ENCODE measurements around the gene ZNG1E.
"Not testable (repeated sequence)": the region's sequence is repeated elsewhere in the genome, so short reads cannot be mapped to it uniquely, and the experiment has no call there.

The ZNG1E gene

DNA sequence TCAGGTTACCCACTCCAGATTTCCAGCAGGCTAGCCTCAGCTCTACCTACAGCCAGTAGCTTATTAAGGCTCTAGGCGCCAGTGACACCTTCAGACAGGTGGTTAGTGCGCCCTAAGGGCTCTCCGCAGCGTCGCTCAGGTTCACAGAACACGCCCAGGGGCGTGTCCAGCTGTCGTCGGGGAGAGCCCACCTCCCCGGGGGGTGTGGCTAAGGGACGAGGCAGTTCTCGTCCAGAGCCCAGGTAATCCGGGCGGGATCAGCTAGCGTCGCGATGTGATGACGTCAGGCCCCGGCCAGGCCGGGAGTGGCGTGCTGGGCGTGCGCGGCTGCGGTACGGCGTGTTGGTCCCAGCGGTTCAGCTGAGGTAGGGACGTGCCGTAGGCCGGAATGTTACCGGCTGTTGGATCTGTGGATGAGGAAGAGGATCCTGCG is at the start of gene ZNG1E:
Gene ZNG1E, plus strand, starts transcription at position 340 of the 433 bp plus-strand sequence. Its CDS starts 49 bp downstream, at position 389.
- peak; percentile 90 for DNase-seq (ENCODE audit: low read depth)
- H3K4me3 ChIP-seq (ENCODE audit: low read length) = peak within 1 kb of the TSS; percentile 48

DNA sequence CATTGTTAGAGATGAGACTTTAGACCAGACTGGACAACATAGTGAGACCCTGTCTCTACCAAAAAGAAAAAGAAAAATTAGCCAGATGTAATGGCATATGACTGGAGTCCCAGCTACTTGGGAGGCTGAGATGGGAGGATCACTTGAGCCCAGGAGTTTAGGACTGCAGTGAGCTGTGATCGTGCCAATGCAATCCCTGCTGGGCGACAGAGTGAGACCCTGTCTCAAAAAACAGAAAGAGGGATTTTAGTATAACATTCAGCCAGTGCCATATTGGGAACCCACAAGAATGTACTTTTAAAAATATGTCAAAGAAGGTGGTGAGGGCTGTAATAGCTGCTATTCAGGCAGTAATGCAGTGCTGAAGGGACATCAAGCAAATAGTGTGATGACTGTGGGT is 2.1 kb upstream of the ZNG1E start:
- not testable (repeated sequence) for H3K4me3 ChIP-seq (ENCODE audit: low read length); DNase-seq (ENCODE audit: low read depth)

DNA sequence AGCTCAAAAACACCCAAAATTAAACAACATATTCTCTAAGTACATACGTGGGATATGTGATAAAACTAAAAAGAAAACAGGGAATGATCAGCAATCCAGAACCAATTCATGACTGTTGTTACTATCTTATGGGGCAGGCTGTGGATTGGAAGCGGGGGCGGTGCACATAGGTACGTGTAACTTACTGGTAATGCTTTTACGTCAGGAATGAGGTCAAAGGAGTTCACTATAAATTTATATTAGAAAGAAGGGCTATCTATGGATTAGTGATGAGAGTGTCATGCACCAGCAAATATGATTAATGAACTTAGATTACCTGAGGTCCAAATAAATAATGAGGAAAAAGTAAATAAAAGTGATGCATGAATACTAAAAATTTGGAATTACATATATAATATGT is 710 bp upstream of the ZNG1E start:
- not testable (repeated sequence) for DNase-seq (ENCODE audit: low read depth); H3K4me3 ChIP-seq (ENCODE audit: low read length)

DNA sequence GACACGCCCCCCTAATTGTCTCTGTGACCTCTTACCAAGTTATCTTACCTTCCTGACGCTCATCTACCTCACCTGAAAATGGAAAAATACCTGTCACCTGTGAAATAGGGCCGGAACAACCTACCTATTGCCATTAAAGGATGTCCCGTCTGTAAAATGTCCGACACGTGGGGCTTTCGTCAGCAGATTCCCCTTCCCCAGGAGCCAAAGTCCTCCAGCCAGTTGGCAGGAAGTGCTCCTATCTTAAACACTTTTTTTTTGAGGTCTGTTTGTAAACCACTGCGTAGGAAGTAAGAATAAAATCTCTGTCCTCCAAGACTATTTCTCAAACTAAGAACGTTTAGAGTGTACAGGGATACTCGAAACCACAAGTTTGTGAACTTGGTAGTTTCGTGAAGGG is 661 bp downstream of the ZNG1E start:
- H3K4me3 ChIP-seq (ENCODE audit: low read length) = peak overlapping the region; percentile 48
- DNase-seq (ENCODE audit: low read depth) = not testable (repeated sequence)

DNA sequence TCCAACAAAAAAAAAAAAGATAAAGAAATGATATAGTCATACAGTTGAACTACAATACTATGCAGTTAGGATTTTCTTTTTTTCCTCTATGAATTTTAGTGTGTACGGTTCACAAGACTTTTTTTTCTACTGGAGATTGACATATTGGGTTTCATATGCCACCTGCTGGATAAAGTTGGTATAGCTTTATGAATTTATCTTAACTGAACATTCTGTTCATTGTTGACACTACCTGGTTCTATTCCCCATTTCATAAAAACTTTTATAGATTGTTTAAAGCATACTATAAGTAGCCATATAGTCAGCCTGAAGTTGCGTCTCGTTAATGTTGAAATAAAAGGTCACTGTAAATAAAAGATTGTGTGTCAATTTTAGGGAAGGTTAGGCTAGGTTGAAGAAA is 2.8 kb downstream of the ZNG1E start:
- not testable (repeated sequence) for DNase-seq (ENCODE audit: low read depth)

DNA sequence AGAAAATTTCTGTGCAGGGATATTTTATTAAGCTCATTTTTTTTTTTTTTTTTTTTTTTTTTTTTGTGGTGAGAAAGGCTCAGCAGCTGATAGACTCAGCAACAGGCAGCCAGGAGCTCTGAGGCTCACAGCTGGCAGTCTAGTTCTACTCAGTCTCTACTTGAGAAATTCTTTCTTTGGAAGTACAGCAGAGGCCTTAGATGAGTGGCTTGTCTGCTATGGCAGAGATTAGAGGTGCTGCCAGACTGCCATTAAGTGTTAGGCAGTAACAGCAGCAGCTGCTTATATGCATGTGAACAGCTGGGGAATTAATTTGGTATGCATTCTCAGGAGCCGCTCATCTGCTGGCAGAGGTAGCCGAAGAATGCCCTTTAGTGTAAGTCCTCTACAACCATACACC is 27.8 kb downstream of the ZNG1E start:
- H3K4me3 ChIP-seq (ENCODE audit: low read length); DNase-seq (ENCODE audit: low read depth): not testable (repeated sequence)

More for the DNA sequence above, 2.8 kb downstream of the ZNG1E start:
- not testable (repeated sequence) for H3K4me3 ChIP-seq (ENCODE audit: low read length)

DNA sequence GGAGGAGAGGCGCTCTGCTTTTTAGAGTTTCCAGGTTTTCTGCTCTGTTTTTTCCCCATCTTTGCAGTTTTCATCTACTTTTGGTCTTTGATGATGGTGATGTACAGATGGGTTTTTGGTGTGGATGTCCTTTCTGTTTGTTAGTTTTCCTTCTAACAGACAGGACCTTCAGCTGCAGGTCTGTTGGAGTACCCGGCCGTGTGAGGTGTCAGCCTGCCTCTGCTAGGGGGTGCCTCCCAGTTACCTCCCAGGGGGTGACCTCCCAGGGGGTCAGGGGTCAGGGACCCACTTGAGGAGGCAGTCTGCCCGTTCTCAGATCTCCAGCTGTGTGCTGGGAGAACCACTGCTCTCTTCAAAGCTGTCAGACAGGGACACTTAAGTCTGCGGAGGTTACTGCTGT is 38.7 kb downstream of the ZNG1E start:
- DNase-seq (ENCODE audit: low read depth); H3K4me3 ChIP-seq (ENCODE audit: low read length): not testable (repeated sequence)

DNA sequence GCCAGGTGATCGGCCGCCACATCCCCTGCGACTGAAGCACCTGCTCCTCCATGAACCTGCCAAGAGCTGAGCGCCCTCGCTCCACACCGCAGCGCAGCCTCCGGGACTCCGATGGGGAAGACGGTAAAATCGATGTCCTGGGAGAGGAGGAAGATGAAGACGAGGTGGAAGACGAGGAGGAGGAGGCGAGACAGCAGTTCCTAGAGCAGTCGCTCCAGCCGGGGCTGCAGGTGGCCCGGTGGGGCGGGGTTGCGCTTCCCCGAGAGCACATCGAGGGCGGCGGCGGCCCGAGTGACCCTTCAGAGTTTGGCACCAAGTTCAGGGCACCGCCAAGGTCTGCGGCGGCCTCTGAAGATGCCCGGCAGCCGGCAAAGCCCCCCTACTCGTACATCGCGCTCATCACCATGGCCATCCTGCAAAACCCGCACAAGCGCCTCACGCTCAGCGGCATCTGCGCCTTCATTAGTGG is 61.4 kb downstream of the ZNG1E start, which contains the start of gene FOXD4L4:
Gene FOXD4L4, plus strand, starts transcription at position 51 of the 469 bp plus-strand sequence. Its CDS starts 0 bp downstream, at position 51.
- DNase-seq (ENCODE audit: low read depth); H3K4me3 ChIP-seq (ENCODE audit: low read length): not testable (repeated sequence)

DNA sequence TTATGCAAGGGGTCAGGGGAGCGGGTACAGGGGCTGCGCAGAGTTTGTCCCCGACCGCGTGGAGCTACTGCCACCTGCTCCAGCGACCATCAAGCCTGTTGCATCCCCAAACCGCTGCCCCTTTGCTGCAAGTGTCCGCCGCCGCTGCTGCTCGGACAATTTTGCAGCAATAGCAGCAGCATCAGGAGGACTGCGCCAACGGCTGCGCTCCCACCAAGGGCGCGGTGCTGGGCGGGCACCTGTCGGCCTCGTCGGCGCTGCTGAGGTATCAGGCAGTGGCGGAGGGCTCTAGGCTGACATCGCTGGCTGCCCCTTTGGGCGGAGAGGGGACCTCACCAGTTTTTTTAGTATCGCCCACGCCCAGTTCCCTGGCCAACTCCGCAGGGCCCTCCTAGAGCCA is 62.4 kb downstream of the ZNG1E start:
- H3K4me3 ChIP-seq (ENCODE audit: low read length); DNase-seq (ENCODE audit: low read depth): not testable (repeated sequence)

Measured in epithelial cell of esophagus (primary cell).